HTERT RPE-1 (cell line): ENCODE data around the gene GAGE10.
"Not testable (repeated sequence)": the region's sequence is repeated elsewhere in the genome, so short reads cannot be mapped to it uniquely, and the experiment has no call there.

Experiments
- in situ Hi-C: fragments of 300-500 bp; cut with MboI; formaldehyde crosslinking; loops from 4 replicates; pipeline ENCODE4 v1.14.3; 2020; ENCODE audit warnings: low sequenced_read_pairs

Gene GAGE10

DNA sequence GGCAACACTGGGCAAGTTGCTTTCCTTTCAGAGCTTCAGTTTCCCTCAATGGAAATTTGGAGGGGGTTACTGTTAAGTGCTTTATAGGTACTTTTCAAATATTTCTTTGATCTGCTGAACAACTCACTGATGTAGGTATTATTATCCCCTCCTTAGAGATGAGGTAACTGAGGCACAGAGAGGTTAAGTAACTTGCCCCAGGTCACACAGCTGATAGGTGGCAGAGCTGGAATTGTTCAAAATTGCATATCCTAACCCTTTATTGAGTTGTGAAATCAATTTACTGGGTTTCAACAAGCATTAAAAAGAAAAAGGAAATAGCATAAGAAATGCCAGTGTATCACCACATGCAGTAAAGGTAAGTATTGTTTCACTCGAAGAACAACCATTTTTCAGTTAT is 27.2 kb upstream of the GAGE10 start:
- in situ Hi-C loops = no loop called here

DNA sequence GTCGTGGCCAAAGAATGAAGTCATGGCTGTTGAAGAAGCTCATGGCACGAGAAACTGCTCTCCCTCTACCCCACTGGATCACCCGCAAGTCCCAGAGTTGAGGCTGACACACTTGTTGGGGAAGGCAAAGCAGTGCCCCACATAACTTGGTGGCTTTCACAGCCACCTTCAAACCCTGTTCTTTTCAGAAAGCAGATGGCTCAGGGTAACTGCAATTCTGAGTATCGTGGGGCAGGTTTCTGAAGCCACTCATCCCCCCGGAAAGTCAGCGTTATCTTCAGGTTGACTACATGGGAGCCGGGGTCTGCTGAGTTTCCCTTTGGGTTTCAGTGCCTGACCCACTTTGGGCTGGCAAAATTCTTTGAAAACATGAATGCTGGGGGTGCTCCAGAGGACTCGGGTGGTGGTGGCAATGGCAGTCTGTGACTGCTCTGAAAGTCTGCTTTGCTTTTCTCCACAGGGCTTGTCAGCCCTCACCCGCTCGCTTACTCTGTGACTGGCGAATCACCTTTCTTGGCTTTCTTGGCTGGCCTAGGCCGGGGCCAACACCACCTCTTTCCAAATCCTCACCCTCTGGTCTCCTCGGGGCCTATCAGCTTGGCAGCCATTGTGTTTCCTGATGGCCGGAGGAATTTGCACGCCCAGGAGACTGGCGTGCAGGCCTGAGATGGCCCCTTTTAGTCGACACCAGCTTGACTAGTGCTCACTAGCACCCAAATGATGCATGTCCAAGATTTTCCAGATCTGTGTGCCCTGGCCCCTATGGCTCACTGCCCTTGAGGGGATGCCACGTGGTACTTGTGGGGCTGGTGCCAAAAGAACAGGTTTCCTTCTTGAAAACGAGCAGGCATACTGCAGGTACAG is 26.5 kb upstream of the GAGE10 start:
- in situ Hi-C loops = no loop called here

GRCh38 chrX:49277535-49277830 is 26.0 kb upstream of the GAGE10 start:
- in situ Hi-C loops = no loop called here

GRCh38 chrX:49278081-49278480 is 25.4 kb upstream of the GAGE10 start:
- in situ Hi-C loops = no loop called here

- in situ Hi-C loops = no loop called here
These were observed 20.8 kb upstream of the GAGE10 start for GRCh38 chrX:49282647-49283011.

DNA sequence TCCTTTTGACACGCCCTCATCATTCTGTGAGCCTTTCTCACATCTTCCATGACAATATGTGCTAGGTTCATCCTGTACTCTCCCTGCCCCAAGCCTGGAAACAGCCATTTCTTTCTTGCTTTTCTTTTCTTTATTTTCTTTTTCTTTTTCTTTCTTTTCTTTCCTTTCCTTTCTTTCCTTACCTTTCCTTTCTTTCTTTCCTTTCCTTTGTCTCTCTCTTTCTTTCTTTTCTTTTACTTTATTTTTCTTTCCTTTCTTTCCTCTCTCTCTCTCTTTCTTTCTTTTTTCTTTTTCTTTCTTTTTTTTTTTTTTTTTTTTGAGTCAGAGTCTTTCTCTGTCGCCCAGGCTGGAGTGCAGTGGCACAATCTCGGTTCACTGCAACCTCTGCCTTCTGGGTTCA is 19.2 kb upstream of the GAGE10 start:
- in situ Hi-C loops = no loop called here

DNA sequence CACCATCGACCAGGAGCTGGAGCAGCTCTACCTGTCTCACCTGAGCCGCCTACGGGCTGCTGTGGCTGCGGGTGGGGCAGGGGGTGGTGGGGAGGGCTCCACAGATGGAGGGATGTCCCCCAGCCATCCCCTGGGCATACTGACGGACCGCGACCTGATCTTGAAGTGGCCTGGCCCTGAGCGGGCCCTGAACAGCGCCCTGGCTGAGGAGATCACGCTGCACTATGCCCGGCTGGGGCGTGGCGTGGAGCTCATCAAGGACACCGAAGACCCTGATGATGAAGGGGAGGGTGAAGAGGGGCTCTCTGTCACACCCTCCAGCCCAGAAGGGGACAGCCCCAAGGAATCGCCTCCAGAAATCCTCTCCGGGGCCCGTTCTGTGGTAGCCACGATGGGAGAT is 17.3 kb upstream of the GAGE10 start:
- in situ Hi-C loops = no loop called here

- in situ Hi-C loops = no loop called here
These were observed 16.9 kb upstream of the GAGE10 start for GRCh38 chrX:49286581-49286980.

GRCh38 chrX:49287665-49288064 is 15.8 kb upstream of the GAGE10 start:
- in situ Hi-C loops = no loop called here

- in situ Hi-C loops = no loop called here
These were observed 13.2 kb upstream of the GAGE10 start for GRCh38 chrX:49290215-49290614.

DNA sequence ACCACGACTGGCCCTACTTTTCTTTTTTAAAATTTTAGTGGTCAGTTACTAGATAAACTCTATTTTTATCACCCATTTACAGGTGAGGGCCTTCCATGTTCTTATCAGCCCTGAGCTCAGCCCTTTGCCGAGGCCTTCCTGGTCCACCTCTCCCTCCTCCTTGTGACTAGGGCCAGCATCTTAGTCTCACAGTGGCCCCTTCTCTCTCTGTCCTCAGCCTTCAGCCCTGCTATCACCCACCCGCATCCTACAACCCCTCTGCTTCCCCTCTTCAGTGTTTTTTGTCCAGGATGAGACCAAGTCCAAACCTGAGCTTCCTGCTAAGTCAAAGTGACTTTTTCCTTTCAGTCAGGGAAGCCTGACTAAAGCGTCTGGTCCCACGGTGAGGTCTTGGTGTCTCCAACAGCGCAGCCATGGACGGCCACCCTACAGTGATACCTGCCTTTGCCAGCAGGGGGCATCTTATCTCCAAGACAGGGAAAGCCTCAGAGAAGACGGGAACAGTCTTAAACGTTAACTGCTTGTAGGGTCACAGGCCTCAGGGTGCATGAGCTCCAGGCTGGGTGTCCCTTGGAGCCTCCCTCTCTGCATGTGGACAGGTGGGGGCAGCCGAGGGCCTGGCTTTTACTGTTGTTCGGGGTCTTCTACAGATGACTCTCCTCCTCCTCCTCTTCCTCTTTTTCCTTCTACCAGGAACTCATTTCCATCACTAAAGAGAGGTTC is 11.7 kb upstream of the GAGE10 start:
- in situ Hi-C loops = no loop called here

- in situ Hi-C loops = no loop called here
These were observed 10.8 kb upstream of the GAGE10 start for GRCh38 chrX:49292400-49293362.

GRCh38 chrX:49299293-49299692 is 4.2 kb upstream of the GAGE10 start:
- in situ Hi-C loops = not testable (repeated sequence)

DNA sequence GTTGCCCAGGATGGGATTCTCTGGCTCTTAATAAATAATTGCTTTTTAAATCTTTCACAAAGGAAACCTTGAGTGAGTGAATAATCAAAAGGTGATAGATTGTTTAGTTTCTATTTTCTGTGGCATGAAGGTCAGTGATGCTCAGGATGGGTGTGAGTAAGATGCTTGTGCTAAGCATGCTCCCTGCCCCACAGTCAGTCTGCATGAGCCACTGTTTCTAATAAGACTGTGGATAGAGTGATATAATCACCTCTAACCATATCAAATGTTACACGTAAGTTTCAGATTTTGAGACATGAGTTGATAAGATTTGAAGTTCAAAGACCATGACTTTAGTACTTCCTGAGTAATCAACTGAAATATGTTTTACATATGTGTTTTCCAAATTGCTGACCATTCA is 2.7 kb upstream of the GAGE10 start:
- in situ Hi-C loops = no loop called here

DNA sequence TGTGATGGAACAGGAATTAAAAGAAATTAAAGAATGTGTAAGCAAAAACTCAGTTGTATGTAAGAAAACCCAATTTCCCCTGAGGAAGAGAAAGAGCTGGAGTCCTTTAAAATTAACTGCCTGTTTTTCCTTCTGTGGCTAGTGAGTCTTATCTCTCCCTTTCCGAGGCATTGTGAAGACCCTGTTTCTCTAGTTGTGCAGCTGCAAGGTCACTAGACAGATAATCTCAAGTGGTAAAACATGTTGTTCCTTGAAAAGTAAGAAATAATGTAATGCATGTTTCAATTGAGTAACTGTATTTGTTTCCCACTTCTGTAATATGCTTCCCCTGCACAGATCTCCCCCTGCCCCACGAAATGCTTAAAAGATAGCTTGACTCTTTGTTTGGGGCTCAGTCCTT is 4.3 kb downstream of the GAGE10 start:
- in situ Hi-C loops = not testable (repeated sequence)

GRCh38 chrX:49308604-49309269 is 5.3 kb downstream of the GAGE10 start:
- in situ Hi-C loops = no loop called here

DNA sequence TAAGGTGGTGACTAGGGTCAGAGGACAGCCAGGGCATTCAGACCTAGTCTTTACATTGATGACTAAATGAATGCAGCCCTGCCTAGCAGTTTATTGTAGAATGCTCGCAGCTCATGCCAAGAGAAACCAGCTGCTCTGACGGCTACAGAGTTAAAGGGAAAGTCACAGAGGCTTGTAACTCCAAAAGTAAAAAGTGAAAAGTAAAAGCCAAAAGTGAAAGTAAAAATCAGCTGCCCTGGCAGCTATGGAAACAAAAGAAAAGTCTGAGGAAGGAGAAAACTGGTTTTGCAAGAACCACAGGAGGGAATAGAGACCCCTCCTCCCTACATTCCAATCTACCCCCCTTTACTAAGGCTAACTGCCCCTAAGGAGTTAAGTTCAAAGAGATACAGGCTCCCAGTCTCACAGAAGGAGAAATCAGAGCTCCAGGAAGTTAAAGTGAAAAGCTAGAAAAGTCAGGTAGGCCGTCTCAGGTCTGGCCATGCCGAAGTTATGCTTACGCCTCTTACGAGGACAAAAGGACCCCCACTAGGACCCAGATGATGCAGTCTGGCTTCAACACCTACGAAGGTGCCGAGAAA is 6.0 kb downstream of the GAGE10 start:
- in situ Hi-C loops = no loop called here

DNA sequence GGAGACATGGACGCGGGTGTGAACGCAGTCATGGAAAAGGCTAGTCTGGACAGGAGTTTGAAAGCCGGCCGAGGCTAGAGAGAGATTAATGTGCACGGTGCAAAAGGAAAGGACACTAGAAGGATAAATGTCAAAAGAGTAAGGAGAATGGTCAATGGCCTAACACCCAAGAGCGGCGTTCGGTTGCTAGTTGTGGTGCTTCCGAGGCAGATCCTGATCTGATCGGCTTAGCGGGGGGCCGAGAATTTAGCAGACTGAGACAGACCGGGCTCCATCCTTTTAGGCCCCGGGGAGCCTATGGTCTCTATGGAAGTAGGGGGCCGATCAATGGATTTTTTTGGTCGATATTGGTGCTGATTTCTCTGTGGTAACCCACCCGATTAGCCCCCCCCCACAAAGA is 6.9 kb downstream of the GAGE10 start:
- in situ Hi-C loops = no loop called here

DNA sequence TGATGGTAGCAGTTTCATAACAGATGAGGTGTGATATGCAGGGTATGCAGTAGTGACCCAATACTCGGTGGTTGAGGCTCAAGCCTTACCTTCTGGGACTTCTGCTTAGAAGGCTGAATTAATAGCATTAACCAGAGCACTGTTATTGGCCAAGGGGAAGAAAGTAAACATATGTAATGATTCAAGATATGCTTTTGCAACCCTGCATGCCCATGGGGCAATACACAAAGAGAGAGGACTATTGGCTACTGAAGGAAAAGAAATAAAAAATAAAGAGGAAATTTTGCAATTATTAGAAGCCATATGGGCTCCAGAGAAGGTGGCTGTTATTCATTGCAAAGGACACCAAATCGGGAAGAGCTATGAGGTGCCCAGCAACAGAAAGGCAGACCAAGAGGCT is 8.7 kb downstream of the GAGE10 start:
- in situ Hi-C loops = no loop called here

DNA sequence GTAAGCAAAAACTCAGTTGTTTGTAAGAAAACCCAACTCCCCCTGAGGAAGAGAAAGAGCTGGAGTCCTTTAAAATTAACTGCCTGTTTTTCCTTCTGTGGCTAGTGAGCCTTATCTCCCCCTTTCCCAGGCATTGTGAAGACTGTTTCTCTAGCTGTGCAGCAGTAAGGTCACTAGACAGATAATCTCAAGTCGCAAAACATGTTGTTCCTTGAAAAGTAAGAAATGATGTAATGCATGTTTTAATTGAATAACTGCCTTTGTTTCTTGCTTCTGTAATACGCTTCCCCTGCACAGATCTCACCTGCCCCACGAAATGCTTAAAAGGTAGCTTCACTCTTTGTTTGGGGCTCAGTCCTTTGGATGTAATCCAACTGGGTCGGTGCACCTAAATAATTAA is 12.6 kb downstream of the GAGE10 start:
- in situ Hi-C loops = no loop called here

DNA sequence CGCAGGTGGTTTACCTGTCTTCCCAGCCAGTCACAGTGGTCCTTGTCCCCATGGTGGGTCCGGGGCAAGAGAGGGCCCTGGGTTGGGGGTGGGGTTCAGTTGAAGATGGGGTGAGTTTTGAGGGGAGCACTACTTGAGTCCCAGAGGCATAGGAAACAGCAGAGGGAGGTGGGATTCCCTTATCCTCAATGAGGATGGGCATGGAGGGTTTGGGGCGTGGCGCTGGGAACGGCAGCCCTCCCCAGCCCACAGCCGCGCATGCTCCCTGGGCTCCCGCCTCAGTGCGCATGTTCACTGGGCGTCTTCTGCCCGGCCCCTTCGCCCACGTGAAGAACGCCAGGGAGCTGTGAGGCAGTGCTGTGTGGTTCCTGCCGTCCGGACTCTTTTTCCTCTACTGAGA is 18.3 kb downstream of the GAGE10 start, which contains the start of gene GAGE12J:
Gene GAGE12J (plus strand): TSS at position 301 of the 400 bp plus-strand sequence. CDS start 1,157 bp downstream, outside the sequence.
- in situ Hi-C loops = not testable (repeated sequence)
